ENCODE results near the gene CALN1. TPM values are rescaled to one million over a fixed set of nuclear protein-coding genes. Genes with fewer than 3 reads are reported as not detected.

Gene CALN1
- polyA plus RNA-seq, 3 donors, result under 0.01 TPM; not detected in 2

DNA sequence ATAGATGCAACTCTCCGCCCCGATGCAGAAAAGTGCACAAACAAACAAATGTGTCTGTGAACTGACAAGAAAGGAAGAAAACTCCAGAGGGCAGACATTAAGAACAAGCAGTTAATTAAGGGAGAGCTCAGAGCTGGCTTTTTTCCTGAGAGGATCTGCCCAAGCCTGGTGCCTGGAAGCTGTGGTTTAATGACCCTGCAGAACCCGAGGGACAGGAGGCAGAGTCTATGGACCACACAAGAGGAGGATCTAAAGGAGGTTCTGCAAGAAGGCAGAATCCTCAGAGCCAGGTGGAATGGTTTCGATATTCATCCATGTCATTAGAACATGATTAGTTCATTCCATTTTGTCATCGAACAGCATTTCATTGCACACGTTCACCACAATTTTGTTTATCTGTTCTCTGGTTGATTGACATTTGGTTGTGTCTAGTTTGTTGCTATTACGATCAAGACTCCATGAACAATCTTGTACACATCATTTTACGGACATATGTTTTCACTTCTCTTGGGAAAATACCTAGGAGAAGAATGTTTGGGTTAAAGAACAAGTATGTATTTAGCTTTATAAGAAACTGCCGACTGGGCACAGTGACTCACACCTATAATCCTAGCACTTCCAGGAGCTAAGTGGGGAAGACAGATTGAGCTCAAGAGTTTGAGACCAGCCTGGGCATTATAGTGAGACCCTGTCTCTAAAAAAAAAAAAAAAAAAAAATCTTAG lies 560.2 kb downstream of the CALN1 start:
- H4K20me1 ChIP-seq (ENCODE audit: insufficient read depth, low read length), result no peaks in the 10 kb centered on the region
- H3K79me2 ChIP-seq (ENCODE audit: insufficient read depth, low read length), result no peaks in the 10 kb centered on the region
- DNase-seq, result no peak
- H3K27ac ChIP-seq (ENCODE audit: low read depth in 1 of 2, low read length in 2 of 2), result no peak overlapping the region
- no peak overlapping the region for H3K4me2 ChIP-seq (replicated peaks; ENCODE audit: extremely low read depth, low read length, poor library complexity, severe bottlenecking)
- intact Hi-C loops (cut with micrococcal nuclease), result no loop called here
- H3K4me3 Mint-ChIP-seq, result no peak overlapping the region
- H3K4me1 Mint-ChIP-seq, result no peaks in the 10 kb centered on the region
- no peaks in the 10 kb centered on the region for H3K4me1 ChIP-seq (ENCODE audit: control insufficient read depth in 1 of 2, insufficient read depth in 2 of 2, low read length in 2 of 2)
- no peaks in the 10 kb centered on the region for H3K27me3 ChIP-seq (ENCODE audit: control insufficient read depth in 2 of 2, insufficient read depth in 2 of 2, low read length in 2 of 2)
- H3K4me3 ChIP-seq (replicated peaks in 1 of 3; ENCODE audit: low read depth in 2 of 3, low read length in 3 of 3), result no peak overlapping the region
- H3K36me3 Mint-ChIP-seq, result no peaks in the 10 kb centered on the region
- H3K9me3 ChIP-seq (replicated peaks in 1 of 2; ENCODE audit: control insufficient read depth in 1 of 2, insufficient read depth in 1 of 2, low read length in 2 of 2), result peaks cover 0 to 4% of the 10 kb centered on the region in 2 donors
- peaks cover 4 to 13% (median 6%) of the 10 kb centered on the region in 7 donors for H3K9me3 Mint-ChIP-seq
- TF ChIP-seq, protein P1, sequence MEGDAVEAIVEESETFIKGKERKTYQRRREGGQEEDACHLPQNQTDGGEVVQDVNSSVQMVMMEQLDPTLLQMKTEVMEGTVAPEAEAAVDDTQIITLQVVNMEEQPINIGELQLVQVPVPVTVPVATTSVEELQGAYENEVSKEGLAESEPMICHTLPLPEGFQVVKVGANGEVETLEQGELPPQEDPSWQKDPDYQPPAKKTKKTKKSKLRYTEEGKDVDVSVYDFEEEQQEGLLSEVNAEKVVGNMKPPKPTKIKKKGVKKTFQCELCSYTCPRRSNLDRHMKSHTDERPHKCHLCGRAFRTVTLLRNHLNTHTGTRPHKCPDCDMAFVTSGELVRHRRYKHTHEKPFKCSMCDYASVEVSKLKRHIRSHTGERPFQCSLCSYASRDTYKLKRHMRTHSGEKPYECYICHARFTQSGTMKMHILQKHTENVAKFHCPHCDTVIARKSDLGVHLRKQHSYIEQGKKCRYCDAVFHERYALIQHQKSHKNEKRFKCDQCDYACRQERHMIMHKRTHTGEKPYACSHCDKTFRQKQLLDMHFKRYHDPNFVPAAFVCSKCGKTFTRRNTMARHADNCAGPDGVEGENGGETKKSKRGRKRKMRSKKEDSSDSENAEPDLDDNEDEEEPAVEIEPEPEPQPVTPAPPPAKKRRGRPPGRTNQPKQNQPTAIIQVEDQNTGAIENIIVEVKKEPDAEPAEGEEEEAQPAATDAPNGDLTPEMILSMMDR (IDR thresholded peaks at IDR 0.05), result no peak
- no peaks in the 10 kb centered on the region for H3K36me3 ChIP-seq (replicated peaks in 1 of 2; ENCODE audit: control insufficient read depth in 1 of 2, insufficient read depth in 2 of 2, low read length in 2 of 2)
- H3K27me3 Mint-ChIP-seq (ENCODE audit: low read depth in 3 of 3), result peaks cover 0 to 1% (median 0%) of the 10 kb centered on the region in 3 donors
- H3K9ac ChIP-seq (ENCODE audit: insufficient read depth, low read length, poor library complexity, severe bottlenecking), result no peak overlapping the region
- no peak overlapping the region for H3K27ac Mint-ChIP-seq
- 80% methylated on average over 3 of the region's 9 CpGs for WGBS (ENCODE audit: insufficient coverage)
- no peak overlapping the region for H2AFZ ChIP-seq (ENCODE audit: insufficient read depth, low read depth, low read length, poor library complexity, severe bottlenecking)

DNA sequence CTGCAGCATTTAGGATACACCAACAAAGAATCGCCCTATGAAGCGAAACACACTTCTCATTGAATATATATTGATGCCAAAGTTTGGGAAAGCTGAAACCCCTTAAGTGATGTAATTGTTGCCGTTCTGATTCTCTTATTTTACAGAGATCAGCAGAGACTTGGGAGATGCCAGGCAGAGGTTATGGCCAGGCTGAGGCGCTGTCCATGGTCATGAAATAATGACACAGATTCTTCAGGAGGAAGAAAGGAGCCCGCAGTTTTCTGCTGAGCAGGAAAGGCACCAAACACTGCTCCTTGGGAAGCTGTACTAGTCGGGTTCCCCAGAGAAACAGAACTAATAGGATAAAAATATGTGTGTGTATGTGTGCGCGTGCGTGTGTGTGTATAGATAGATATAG lies 566.0 kb downstream of the CALN1 start:
- DNase-seq, result no peak
- no peaks in the 10 kb centered on the region for H3K27me3 ChIP-seq (ENCODE audit: control insufficient read depth in 2 of 2, insufficient read depth in 2 of 2, low read length in 2 of 2)
- H3K27ac Mint-ChIP-seq, result no peak overlapping the region
- 90% methylated on average over 3 of the region's 9 CpGs for WGBS (ENCODE audit: insufficient coverage)
- H3K4me1 Mint-ChIP-seq, result no peaks in the 10 kb centered on the region
- no peak overlapping the region for H3K27ac ChIP-seq (ENCODE audit: low read depth in 1 of 2, low read length in 2 of 2)
- H3K4me1 ChIP-seq (ENCODE audit: control insufficient read depth in 1 of 2, insufficient read depth in 2 of 2, low read length in 2 of 2), result no peaks in the 10 kb centered on the region
- H3K4me3 Mint-ChIP-seq, result no peak overlapping the region
- no peaks in the 10 kb centered on the region for H3K36me3 Mint-ChIP-seq
- H3K79me2 ChIP-seq (ENCODE audit: insufficient read depth, low read length), result no peaks in the 10 kb centered on the region
- H3K9ac ChIP-seq (ENCODE audit: insufficient read depth, low read length, poor library complexity, severe bottlenecking), result no peak overlapping the region
- peaks cover 0 to 4% of the 10 kb centered on the region in 2 donors for H3K9me3 ChIP-seq (replicated peaks in 1 of 2; ENCODE audit: control insufficient read depth in 1 of 2, insufficient read depth in 1 of 2, low read length in 2 of 2)
- intact Hi-C loops (cut with micrococcal nuclease), result no loop called here
- no peak overlapping the region for H3K4me3 ChIP-seq (replicated peaks in 1 of 3; ENCODE audit: low read depth in 2 of 3, low read length in 3 of 3)
- peaks cover 4 to 14% (median 6%) of the 10 kb centered on the region in 7 donors for H3K9me3 Mint-ChIP-seq
- no peaks in the 10 kb centered on the region for H3K36me3 ChIP-seq (replicated peaks in 1 of 2; ENCODE audit: control insufficient read depth in 1 of 2, insufficient read depth in 2 of 2, low read length in 2 of 2)
- no peaks in the 10 kb centered on the region for H4K20me1 ChIP-seq (ENCODE audit: insufficient read depth, low read length)
- no peak overlapping the region for H2AFZ ChIP-seq (ENCODE audit: insufficient read depth, low read depth, low read length, poor library complexity, severe bottlenecking)
- peaks cover 0 to 1% (median 0%) of the 10 kb centered on the region in 3 donors for H3K27me3 Mint-ChIP-seq (ENCODE audit: low read depth in 3 of 3)
- TF ChIP-seq, protein P1 (IDR thresholded peaks at IDR 0.05), result no peak
- no peak overlapping the region for H3K4me2 ChIP-seq (replicated peaks; ENCODE audit: extremely low read depth, low read length, poor library complexity, severe bottlenecking)

All from CD14-positive monocyte (primary cell).